Measurements from ENCODE around the gene SLC25A13.

SLC25A13 gene

GRCh38 chr7:96131525-96131924, 190.4 kb downstream of the SLC25A13 start:
- H3K4me3 ChIP-seq (ENCODE audit: low read length), result no peak overlapping the region
- no peak for TF ChIP-seq ZNF274 (IDR thresholded peaks at IDR 0.05; ENCODE audit: low read depth, low read length)

- H3K4me3 ChIP-seq (ENCODE audit: low read length), result no peak overlapping the region
- no peak for TF ChIP-seq ZNF274 (IDR thresholded peaks at IDR 0.05; ENCODE audit: low read depth, low read length)
Measured at GRCh38 chr7:96127746-96128145, 194.2 kb downstream of the SLC25A13 start.

- no peak for TF ChIP-seq ZNF274 (IDR thresholded peaks at IDR 0.05; ENCODE audit: low read depth, low read length)
- H3K4me3 ChIP-seq (ENCODE audit: low read length), result no peak overlapping the region
Measured at GRCh38 chr7:96126382-96126781, 195.5 kb downstream of the SLC25A13 start.

GRCh38 chr7:96122746-96123145, 199.2 kb downstream of the SLC25A13 start:
- H3K4me3 ChIP-seq (ENCODE audit: low read length), result no peak overlapping the region
- TF ChIP-seq ZNF274 (IDR thresholded peaks at IDR 0.05; ENCODE audit: low read depth, low read length), result no peak

- no peak for TF ChIP-seq ZNF274 (IDR thresholded peaks at IDR 0.05; ENCODE audit: low read depth, low read length)
- H3K4me3 ChIP-seq (ENCODE audit: low read length), result no peak overlapping the region
Measured at GRCh38 chr7:96121752-96122151, 200.1 kb downstream of the SLC25A13 start.

GRCh38 chr7:96120445-96121225, 201.3 kb downstream of the SLC25A13 start:
- no peak overlapping the region for H3K4me3 ChIP-seq (ENCODE audit: low read length)
- TF ChIP-seq ZNF274 (IDR thresholded peaks at IDR 0.05; ENCODE audit: low read depth, low read length), result no peak

GRCh38 chr7:96118449-96119001, 203.4 kb downstream of the SLC25A13 start:
- TF ChIP-seq ZNF274 (IDR thresholded peaks at IDR 0.05; ENCODE audit: low read depth, low read length), result no peak
- H3K4me3 ChIP-seq (ENCODE audit: low read length), result no peak overlapping the region

- TF ChIP-seq ZNF274 (IDR thresholded peaks at IDR 0.05; ENCODE audit: low read depth, low read length), result no peak
Measured at GRCh38 chr7:96116173-96116572, 205.7 kb downstream of the SLC25A13 start.

GRCh38 chr7:96114190-96114589, 207.7 kb downstream of the SLC25A13 start:
- no peak for TF ChIP-seq ZNF274 (IDR thresholded peaks at IDR 0.05; ENCODE audit: low read depth, low read length)
- H3K4me3 ChIP-seq (ENCODE audit: low read length), result no peak overlapping the region

More at GRCh38 chr7:96116173-96116572, 205.7 kb downstream of the SLC25A13 start:
- H3K4me3 ChIP-seq (ENCODE audit: low read length), result no peak overlapping the region

- no peak for TF ChIP-seq ZNF274 (IDR thresholded peaks at IDR 0.05; ENCODE audit: low read depth, low read length)
- no peak overlapping the region for H3K4me3 ChIP-seq (ENCODE audit: low read length)
Measured at GRCh38 chr7:96111405-96111804, 210.5 kb downstream of the SLC25A13 start.

- no peak overlapping the region for H3K4me3 ChIP-seq (ENCODE audit: low read length)
- TF ChIP-seq ZNF274 (IDR thresholded peaks at IDR 0.05; ENCODE audit: low read depth, low read length), result no peak
Measured at GRCh38 chr7:96104984-96105383, 216.9 kb downstream of the SLC25A13 start.

- no peak for TF ChIP-seq ZNF274 (IDR thresholded peaks at IDR 0.05; ENCODE audit: low read depth, low read length)
- H3K4me3 ChIP-seq (ENCODE audit: low read length), result no peak overlapping the region
Measured at GRCh38 chr7:96102096-96102811, 219.6 kb downstream of the SLC25A13 start.

GRCh38 chr7:96100737-96101136, 221.2 kb downstream of the SLC25A13 start:
- TF ChIP-seq ZNF274 (IDR thresholded peaks at IDR 0.05; ENCODE audit: low read depth, low read length), result no peak
- H3K4me3 ChIP-seq (ENCODE audit: low read length), result no peak overlapping the region

GRCh38 chr7:96097835-96098234, 224.1 kb downstream of the SLC25A13 start:
- TF ChIP-seq ZNF274 (IDR thresholded peaks at IDR 0.05; ENCODE audit: low read depth, low read length), result no peak

GRCh38 chr7:96093435-96093834, 228.5 kb downstream of the SLC25A13 start:
- no peak for TF ChIP-seq ZNF274 (IDR thresholded peaks at IDR 0.05; ENCODE audit: low read depth, low read length)

More at GRCh38 chr7:96097835-96098234, 224.1 kb downstream of the SLC25A13 start:
- no peak overlapping the region for H3K4me3 ChIP-seq (ENCODE audit: low read length)

More at GRCh38 chr7:96093435-96093834, 228.5 kb downstream of the SLC25A13 start:
- no peak overlapping the region for H3K4me3 ChIP-seq (ENCODE audit: low read length)

All from GM08714 (cell line).